Measurements from ENCODE around the gene WFDC12.

DNA sequence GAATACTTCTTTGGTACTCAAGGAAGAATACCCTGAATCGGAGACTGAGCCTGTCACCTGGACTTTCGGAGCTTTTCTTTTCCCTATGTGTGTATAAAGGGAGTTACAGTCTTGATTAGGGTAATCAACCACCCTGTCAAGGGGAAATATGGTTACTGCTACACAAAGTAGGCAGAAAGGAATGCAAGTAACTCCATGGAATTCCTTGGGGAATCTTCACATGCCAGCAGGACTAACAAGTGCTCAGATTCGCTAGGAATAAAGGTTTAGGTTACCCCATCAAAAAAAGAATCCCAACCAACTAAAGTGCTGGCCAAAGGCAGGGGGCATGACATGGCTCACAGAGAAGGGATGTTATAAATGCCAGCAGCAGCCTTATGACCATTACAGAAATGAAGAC is 33.8 kb downstream of the WFDC12 start:
- TF ChIP-seq, protein P1, sequence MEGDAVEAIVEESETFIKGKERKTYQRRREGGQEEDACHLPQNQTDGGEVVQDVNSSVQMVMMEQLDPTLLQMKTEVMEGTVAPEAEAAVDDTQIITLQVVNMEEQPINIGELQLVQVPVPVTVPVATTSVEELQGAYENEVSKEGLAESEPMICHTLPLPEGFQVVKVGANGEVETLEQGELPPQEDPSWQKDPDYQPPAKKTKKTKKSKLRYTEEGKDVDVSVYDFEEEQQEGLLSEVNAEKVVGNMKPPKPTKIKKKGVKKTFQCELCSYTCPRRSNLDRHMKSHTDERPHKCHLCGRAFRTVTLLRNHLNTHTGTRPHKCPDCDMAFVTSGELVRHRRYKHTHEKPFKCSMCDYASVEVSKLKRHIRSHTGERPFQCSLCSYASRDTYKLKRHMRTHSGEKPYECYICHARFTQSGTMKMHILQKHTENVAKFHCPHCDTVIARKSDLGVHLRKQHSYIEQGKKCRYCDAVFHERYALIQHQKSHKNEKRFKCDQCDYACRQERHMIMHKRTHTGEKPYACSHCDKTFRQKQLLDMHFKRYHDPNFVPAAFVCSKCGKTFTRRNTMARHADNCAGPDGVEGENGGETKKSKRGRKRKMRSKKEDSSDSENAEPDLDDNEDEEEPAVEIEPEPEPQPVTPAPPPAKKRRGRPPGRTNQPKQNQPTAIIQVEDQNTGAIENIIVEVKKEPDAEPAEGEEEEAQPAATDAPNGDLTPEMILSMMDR (conservative IDR thresholded peaks at IDR 0.05; ENCODE audit: low read length): no peak
- no peak for TF ChIP-seq EZH2phosphoT487 (IDR thresholded peaks at IDR 0.05; ENCODE audit: borderline replicate concordance, low read depth, low read length)

Measured in OCI-LY7 (cell line).